H9 (cell line): ENCODE measurements around the gene ENC1. TPM values are rescaled to one million over a fixed set of nuclear protein-coding genes. Genes with fewer than 3 reads are reported as not detected.

Source experiments
- DNase-seq: peaks from one replicate; pipeline ENCODE4 v3.0.0-alpha.2; 2017
- H2AFZ ChIP-seq: one replicate; pipeline ENCODE4 v1.6.1; 2013; ENCODE audit warnings: mild to moderate bottlenecking, low read length, control low read depth, moderate library complexity
- H2AK5ac ChIP-seq: 2 replicates; pipeline ENCODE4 v1.6.1; 2013; ENCODE audit warnings: low read length, control low read depth, mixed read lengths; ENCODE audit not compliant: insufficient read length
- H2BK120ac ChIP-seq: one replicate; pipeline ENCODE4 v1.6.1; 2013; ENCODE audit warnings: low read depth, mild to moderate bottlenecking, low read length, control low read depth, inconsistent platforms; ENCODE audit not compliant: poor library complexity, severe bottlenecking
- H2BK12ac ChIP-seq: 2 replicates; pipeline ENCODE4 v1.6.1; 2013; ENCODE audit warnings: low read length, control low read depth, mixed read lengths, low read depth; ENCODE audit not compliant: insufficient read length
- H2BK15ac ChIP-seq: 2 replicates; pipeline ENCODE4 v1.6.1; 2013; ENCODE audit warnings: low read depth, low read length, control low read depth
- H2BK20ac ChIP-seq: one replicate; pipeline ENCODE4 v1.6.1; 2013; ENCODE audit warnings: low read depth, mild to moderate bottlenecking, low read length, control low read depth, inconsistent platforms; ENCODE audit not compliant: poor library complexity, severe bottlenecking
- H2BK5ac ChIP-seq: 2 replicates; pipeline ENCODE4 v1.6.1; 2013; ENCODE audit warnings: low read length, control low read depth, mixed read lengths; ENCODE audit not compliant: insufficient read length
- H3K14ac ChIP-seq: 2 replicates; pipeline ENCODE4 v1.6.1; 2013; ENCODE audit warnings: low read length, control low read depth; ENCODE audit not compliant: insufficient read depth
- H3K18ac ChIP-seq: 2 replicates; pipeline ENCODE4 v1.6.1; 2013; ENCODE audit warnings: low read depth, mild to moderate bottlenecking, mixed read lengths, low read length, control low read depth; ENCODE audit not compliant: insufficient read length
- H3K23ac ChIP-seq: 2 replicates; pipeline ENCODE4 v1.6.1; 2013; ENCODE audit warnings: low read length, control low read depth, mixed read lengths, low read depth; ENCODE audit not compliant: insufficient read length
- H3K23me2 ChIP-seq: 2 replicates; pipeline ENCODE4 v1.6.1; 2013; ENCODE audit warnings: low read depth, mild to moderate bottlenecking, mixed read lengths, low read length, control low read depth; ENCODE audit not compliant: insufficient read length, poor library complexity, severe bottlenecking
- H3K27ac ChIP-seq: 2 replicates; pipeline ENCODE4 v1.5.1; 2013; ENCODE audit warnings: low read length, control low read depth, mixed read lengths, low read depth; ENCODE audit not compliant: insufficient read length
- H3K27me3 ChIP-seq: 2 replicates; pipeline ENCODE4 v1.6.1; 2013; ENCODE audit warnings: low read length, control low read depth, inconsistent platforms; ENCODE audit not compliant: insufficient read depth
- H3K4ac ChIP-seq: 2 replicates; pipeline ENCODE4 v1.6.1; 2013; ENCODE audit warnings: low read depth, mild to moderate bottlenecking, control low read depth, inconsistent platforms, low read length, moderate library complexity
- H3K4me1 ChIP-seq: 2 replicates; pipeline ENCODE4 v1.6.1; 2013; ENCODE audit warnings: low read length, control low read depth, inconsistent platforms; ENCODE audit not compliant: insufficient read depth
- H3K4me2 ChIP-seq: 2 replicates; pipeline ENCODE4 v1.6.1; 2013; ENCODE audit warnings: low read length, control low read depth, mixed read lengths; ENCODE audit not compliant: insufficient read length, insufficient read depth
- H3K56ac ChIP-seq: 2 replicates; pipeline ENCODE4 v1.6.1; 2013; ENCODE audit warnings: low read depth, mild to moderate bottlenecking, mixed read lengths, low read length, control low read depth; ENCODE audit not compliant: insufficient read length
- H3K79me1 ChIP-seq: 2 replicates; pipeline ENCODE4 v1.6.1; 2013; ENCODE audit warnings: low read depth, mild to moderate bottlenecking, moderate library complexity, low read length, control low read depth, inconsistent platforms; ENCODE audit not compliant: insufficient read depth, poor library complexity, severe bottlenecking
- H3K79me2 ChIP-seq: 2 replicates; pipeline ENCODE4 v1.6.1; 2013; ENCODE audit warnings: low read length, control low read depth, inconsistent platforms; ENCODE audit not compliant: insufficient read depth
- H3K9ac ChIP-seq: 2 replicates; pipeline ENCODE4 v1.6.1; 2013; ENCODE audit warnings: low read length, control low read depth, mixed read lengths; ENCODE audit not compliant: insufficient read length; ENCODE audit errors: extremely low read depth
- H3K9me3 ChIP-seq: one replicate; pipeline ENCODE4 v1.6.1; 2013; ENCODE audit warnings: low read depth, low read length, inconsistent platforms; ENCODE audit not compliant: control insufficient read depth
- H3T11ph ChIP-seq: one replicate; pipeline ENCODE4 v1.6.1; 2013; ENCODE audit warnings: mild to moderate bottlenecking, low read length, control low read depth, inconsistent platforms
- H4K20me1 ChIP-seq: one replicate; pipeline ENCODE4 v1.6.1; 2013; ENCODE audit not compliant: control insufficient read depth, insufficient read length, insufficient read depth
- H4K5ac ChIP-seq: 2 replicates; pipeline ENCODE4 v1.6.1; 2013; ENCODE audit warnings: low read depth, mild to moderate bottlenecking, mixed read lengths, low read length, control low read depth; ENCODE audit not compliant: insufficient read length
- H4K8ac ChIP-seq: replicated peaks from 2 replicates; pipeline ENCODE4 v1.6.1; 2013; ENCODE audit warnings: low read length, control low read depth, mixed read lengths, low read depth; ENCODE audit not compliant: insufficient read length
- H4K91ac ChIP-seq: 2 replicates; pipeline ENCODE4 v1.6.1; 2013; ENCODE audit warnings: low read depth, mild to moderate bottlenecking, moderate library complexity, mixed read lengths, low read length, control low read depth; ENCODE audit not compliant: insufficient read length
- H3K27ac Mint-ChIP-seq, 3 experiments: 2 replicates in 2 of 3; 3 replicates in 1 of 3; pipeline ENCODE4 v1.8.0; 2020 to 2021; ENCODE audit warnings: mixed read lengths in 3 of 3, mild to moderate bottlenecking in 1 of 3, moderate library complexity in 1 of 3
- H3K27me3 Mint-ChIP-seq: 2 replicates; pipeline ENCODE4 v1.8.0; 2021; ENCODE audit warnings: low read depth, mild to moderate bottlenecking, moderate library complexity, mixed read lengths
- H3K36me3 Mint-ChIP-seq, 3 experiments: 2 replicates in 2 of 3; 3 replicates in 1 of 3; pipeline ENCODE4 v1.8.0; 2020 to 2021; ENCODE audit warnings: low read depth in 3 of 3, mixed read lengths in 3 of 3; ENCODE audit not compliant: insufficient read depth in 1 of 3
- H3K4me1 Mint-ChIP-seq, 2 experiments: 2 replicates each; pipeline ENCODE4 v1.8.0; 2020; ENCODE audit warnings: mixed read lengths in 2 of 2
- H3K4me3 Mint-ChIP-seq, 2 experiments: 2 replicates in 1 of 2; 3 replicates in 1 of 2; pipeline ENCODE4 v1.8.0; 2020 to 2021; ENCODE audit warnings: mild to moderate bottlenecking in 2 of 2, mixed read lengths in 2 of 2, moderate library complexity in 1 of 2
- H3K9me3 Mint-ChIP-seq, 2 experiments: 2 replicates in 1 of 2; 3 replicates in 1 of 2; pipeline ENCODE4 v1.8.0; 2020; ENCODE audit warnings: mild to moderate bottlenecking in 2 of 2, mixed read lengths in 2 of 2, moderate library complexity in 1 of 2
- WGBS: extraction: QIAGEN DNeasy Blood & Tissue Kit; methylation state at CpG from one replicate; pipeline ENCODE4 v1.1.7; 2013; ENCODE audit warnings: missing lambda C conversion rate, low lambda C conversion rate, mixed read lengths; ENCODE audit not compliant: insufficient read length; ENCODE audit errors: extremely low coverage; 5-methylcytosine and 5-hydroxymethylcytosine counted together
- total RNA-seq: library from RNA; stranded (reverse); gene quantifications from 2 replicates; pipeline ENCODE4 v1.2.1, GENCODE V29; 2021
- TF ChIP-seq, protein P1 (sequence below): fragments of 200-600 bp; sonication (generic); conservative IDR thresholded peaks from 3 replicates; pipeline ENCODE4 v1.8.0; 2021; ENCODE audit warnings: antibody characterized with exemption, mild to moderate bottlenecking

The ENC1 gene
- total RNA-seq, 1 experiment from 2014 or later, result 14.4 TPM

DNA sequence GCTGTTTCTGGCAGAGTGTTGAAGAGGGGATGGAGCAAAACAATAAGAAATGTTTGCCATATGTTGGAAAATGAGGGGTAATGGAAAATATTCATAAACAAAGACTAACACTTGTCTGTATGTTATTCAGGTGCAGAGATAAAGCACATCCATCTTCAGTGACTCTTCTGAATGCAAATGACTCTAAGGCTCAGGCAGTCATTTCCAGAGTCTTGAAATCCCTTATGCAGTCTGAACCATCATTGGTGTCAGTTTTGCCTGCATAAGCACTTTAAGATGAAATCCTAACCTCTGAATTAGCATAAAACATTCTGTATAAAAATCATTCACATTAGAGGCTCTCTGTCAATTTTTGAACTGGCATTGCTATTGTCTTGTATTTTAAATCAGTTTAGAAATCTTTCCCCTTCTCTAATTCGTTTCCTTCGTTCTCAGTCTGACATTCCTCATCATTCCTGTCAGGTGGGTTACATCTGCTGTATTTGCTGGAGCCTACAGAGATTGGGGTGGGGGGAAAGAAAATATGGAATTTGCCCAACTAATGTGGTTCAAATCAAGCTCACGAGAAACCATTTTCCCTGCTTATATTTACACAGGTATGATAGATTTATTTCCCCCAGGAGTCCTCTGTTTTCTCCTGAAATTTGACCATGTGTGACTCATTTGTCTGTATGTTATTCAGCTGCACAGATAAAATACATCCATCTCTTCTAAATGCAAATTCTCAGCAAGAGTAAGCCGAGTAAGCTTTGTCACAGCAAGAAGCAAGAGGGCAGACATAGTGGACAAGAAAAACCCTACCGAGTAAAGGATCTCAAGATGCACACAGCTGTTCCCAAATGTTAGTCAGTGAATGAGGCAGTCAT lies 31.6 kb downstream of the ENC1 start:
- WGBS, result no CpG with 5 or more reads among the region's 5 CpGs
- no peak for DNase-seq
- Histone ChIP-seq H3K56ac (no peak overlapping the region), H3K14ac (no peak overlapping the region), H2BK20ac (no peak overlapping the region), H2AFZ (no peak overlapping the region), H3K9me3 (no peaks in the 10 kb centered on the region), H2BK12ac (no peak overlapping the region), H4K91ac (no peak overlapping the region), H3K23me2 (no peaks in the 10 kb centered on the region), H3K27ac (no peak overlapping the region), H2AK5ac (no peak overlapping the region), H3K4me1 (no peaks in the 10 kb centered on the region), H4K5ac (no peak overlapping the region), H3K79me1 (no peaks in the 10 kb centered on the region), H4K8ac (no peak overlapping the region), H3K27me3 (no peaks in the 10 kb centered on the region), H4K20me1 (no peaks in the 10 kb centered on the region), H2BK15ac (no peak overlapping the region), H3K4ac (no peak overlapping the region), H3K18ac (no peak overlapping the region), H2BK5ac (no peak overlapping the region), H3K9ac (no peak overlapping the region), H3K23ac (no peak overlapping the region), H3T11ph (no peak overlapping the region), H2BK120ac (no peak overlapping the region), H3K79me2 (no peaks in the 10 kb centered on the region), H3K4me2 (no peak overlapping the region)
- TF ChIP-seq, protein P1, sequence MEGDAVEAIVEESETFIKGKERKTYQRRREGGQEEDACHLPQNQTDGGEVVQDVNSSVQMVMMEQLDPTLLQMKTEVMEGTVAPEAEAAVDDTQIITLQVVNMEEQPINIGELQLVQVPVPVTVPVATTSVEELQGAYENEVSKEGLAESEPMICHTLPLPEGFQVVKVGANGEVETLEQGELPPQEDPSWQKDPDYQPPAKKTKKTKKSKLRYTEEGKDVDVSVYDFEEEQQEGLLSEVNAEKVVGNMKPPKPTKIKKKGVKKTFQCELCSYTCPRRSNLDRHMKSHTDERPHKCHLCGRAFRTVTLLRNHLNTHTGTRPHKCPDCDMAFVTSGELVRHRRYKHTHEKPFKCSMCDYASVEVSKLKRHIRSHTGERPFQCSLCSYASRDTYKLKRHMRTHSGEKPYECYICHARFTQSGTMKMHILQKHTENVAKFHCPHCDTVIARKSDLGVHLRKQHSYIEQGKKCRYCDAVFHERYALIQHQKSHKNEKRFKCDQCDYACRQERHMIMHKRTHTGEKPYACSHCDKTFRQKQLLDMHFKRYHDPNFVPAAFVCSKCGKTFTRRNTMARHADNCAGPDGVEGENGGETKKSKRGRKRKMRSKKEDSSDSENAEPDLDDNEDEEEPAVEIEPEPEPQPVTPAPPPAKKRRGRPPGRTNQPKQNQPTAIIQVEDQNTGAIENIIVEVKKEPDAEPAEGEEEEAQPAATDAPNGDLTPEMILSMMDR, result no peak
- H3K9me3 Mint-ChIP-seq, result no peaks in the 10 kb centered on the region
- no peaks in the 10 kb centered on the region for H3K36me3 Mint-ChIP-seq
- 0 out of 4 replicates have a peak, but pooled peaks cover 0 to 2% of the 10 kb centered on the region in 2 experiments for H3K4me1 Mint-ChIP-seq
- no peak overlapping the region for H3K4me3 Mint-ChIP-seq
- no peaks in the 10 kb centered on the region; the same call in 1 of the 2 replicates for H3K27me3 Mint-ChIP-seq
- no peak overlapping the region for H3K27ac Mint-ChIP-seq
